Right lobe of liver (tissue), 6 donors: ENCODE measurements around the gene POLA2. TPM values are rescaled to one million over a fixed set of nuclear protein-coding genes. Genes with fewer than 3 reads are reported as not detected.

Experiments
- ATAC-seq, 4 donors: fragments of 200-7000 bp; cut with Tn5 transposase; one replicate each; pipeline ENCODE4 v1.9.1; 2020; ENCODE audit warnings: mild to moderate bottlenecking in 4 of 4, moderate library complexity in 4 of 4
- DNase-seq, 3 donors: peaks; one replicate each; pipeline ENCODE4 v3.0.0-alpha.2; 2020
- H3K27ac ChIP-seq, 3 donors: fragments of 200-600 bp; one replicate each; pipeline ENCODE4 v1.8.0; 2022
- H3K27me3 ChIP-seq, 2 donors: fragments of 200-600 bp; one replicate each; pipeline ENCODE4 v1.8.0; 2022
- H3K36me3 ChIP-seq, 4 donors: fragments of 200-600 bp; sonication (generic) in 1 of 4; one replicate each; pipeline versions ENCODE4 v1.5.1 to v1.8.0; 2017 to 2022; ENCODE audit warnings: control low read depth in 1 of 4
- H3K4me1 ChIP-seq, 4 donors: fragments of 200-600 bp; sonication (generic) in 1 of 4; one replicate each; pipeline versions ENCODE4 v1.5.1 to v1.8.0; 2017 to 2022; ENCODE audit warnings: control low read depth in 1 of 4
- H3K4me3 ChIP-seq, 3 donors: fragments of 200-600 bp; one replicate each; pipeline ENCODE4 v1.8.0; 2022
- H3K9me3 ChIP-seq, 4 donors: fragments of 200-600 bp; sonication (generic) in 1 of 4; one replicate each; pipeline versions ENCODE4 v1.5.1 to v1.8.0; 2017 to 2022; ENCODE audit warnings: control low read depth in 1 of 4
- POLR2A ChIP-seq: fragments of 450-650 bp; IDR thresholded peaks from one replicate; pipeline ENCODE4 v1.6.1; 2017; ENCODE audit warnings: antibody characterized with exemption, mild to moderate bottlenecking
- WGBS: methylation state at CpG from one replicate; pipeline ENCODE4 v1.1.6; 2018; ENCODE audit warnings: low coverage, low lambda C conversion rate; ENCODE audit not compliant: insufficient coverage; ENCODE audit errors: missing lambda C conversion rate; 5-methylcytosine and 5-hydroxymethylcytosine counted together
- intact Hi-C, 2 donors: fragments of 100-400 bp; cut with DNase I; formaldehyde crosslinking; loops; one replicate each; pipeline versions ENCODE4 v1.11.2 to v1.14.1; 2022
- total RNA-seq, 6 experiments: library from RNA; depleted of rRNA in 2 of 6; stranded (reverse); fragments of >200 nt in 2 of 6; fragmentation: NEBNext Ultra II Directional in 3 of 6; extraction: Animal tissue kit (Norgen Biotek cat#: 25700) in 3 of 6; gene quantifications; one replicate each; pipeline versions ENCODE4 v1.1.0 to v1.2.4, GENCODE V29; 2016 to 2023
- TF ChIP-seq, protein P1 (sequence below), 4 donors: fragments of 200-600 bp in 3 of 4; fragments of 450-650 bp in 1 of 4; IDR thresholded peaks; one replicate each; pipeline versions ENCODE4 v1.5.1 to v1.8.0; 2016 to 2022; ENCODE audit warnings: antibody characterized with exemption in 4 of 4, mild to moderate bottlenecking in 2 of 4
- donor health status: DM: no; HTN: yes; CAD: no.
- donor health status: DM: no; HTN: no; CAD: no.
- donor health status: DM: no; HTN: no; CAD: no.
- donor health status: DM: no; HTN: yes; CAD: no.
- donor health status: DM: no; HTN: yes; CAD: no.

POLA2 gene
- total RNA-seq, 6 experiments from 2014 or later: 1.8 to 8.4 (median 3.5) TPM

GRCh38 chr11:65278356-65278755 is 16.6 kb downstream of the POLA2 start:
- DNase-seq (no peak), ATAC-seq (no peak)
- Histone ChIP-seq H3K27ac (no peak overlapping the region), H3K4me1 (peaks cover 0 to 15% (median 7%) of the 10 kb centered on the region in 4 donors), H3K9me3 (no peaks in the 10 kb centered on the region), H3K36me3 (peaks cover 0 to 18% (median under 1%) of the 10 kb centered on the region in 4 donors), H3K4me3 (no peak overlapping the region), H3K27me3 (no peaks in the 10 kb centered on the region)
- TF ChIP-seq, protein P1, sequence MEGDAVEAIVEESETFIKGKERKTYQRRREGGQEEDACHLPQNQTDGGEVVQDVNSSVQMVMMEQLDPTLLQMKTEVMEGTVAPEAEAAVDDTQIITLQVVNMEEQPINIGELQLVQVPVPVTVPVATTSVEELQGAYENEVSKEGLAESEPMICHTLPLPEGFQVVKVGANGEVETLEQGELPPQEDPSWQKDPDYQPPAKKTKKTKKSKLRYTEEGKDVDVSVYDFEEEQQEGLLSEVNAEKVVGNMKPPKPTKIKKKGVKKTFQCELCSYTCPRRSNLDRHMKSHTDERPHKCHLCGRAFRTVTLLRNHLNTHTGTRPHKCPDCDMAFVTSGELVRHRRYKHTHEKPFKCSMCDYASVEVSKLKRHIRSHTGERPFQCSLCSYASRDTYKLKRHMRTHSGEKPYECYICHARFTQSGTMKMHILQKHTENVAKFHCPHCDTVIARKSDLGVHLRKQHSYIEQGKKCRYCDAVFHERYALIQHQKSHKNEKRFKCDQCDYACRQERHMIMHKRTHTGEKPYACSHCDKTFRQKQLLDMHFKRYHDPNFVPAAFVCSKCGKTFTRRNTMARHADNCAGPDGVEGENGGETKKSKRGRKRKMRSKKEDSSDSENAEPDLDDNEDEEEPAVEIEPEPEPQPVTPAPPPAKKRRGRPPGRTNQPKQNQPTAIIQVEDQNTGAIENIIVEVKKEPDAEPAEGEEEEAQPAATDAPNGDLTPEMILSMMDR (IDR thresholded peaks at IDR 0.05): no peak
- no peak for TF ChIP-seq POLR2A
- WGBS: 91% methylated on average over 2 of the region's 2 CpGs
- intact Hi-C loops: loop anchor here in 1 of 2 donors (5.0 kb wide), 1 partner anchor 49 kb away; no protein-coding TSS in a partner anchor

- TF ChIP-seq, protein P1 (IDR thresholded peaks at IDR 0.05): no peak
- TF ChIP-seq POLR2A: no peak
- H3K4me1 ChIP-seq: peaks cover 0 to 15% (median 7%) of the 10 kb centered on the region in 4 donors
- DNase-seq (no peak), ATAC-seq (no peak)
- H3K36me3 ChIP-seq: peaks cover 0 to 18% (median under 1%) of the 10 kb centered on the region in 4 donors
- peak overlapping the region in 1 of 3 donors; percentile 39 for H3K27ac ChIP-seq
- H3K4me3 ChIP-seq: no peak overlapping the region
- no peaks in the 10 kb centered on the region for H3K9me3 ChIP-seq
- 86% methylated on average over 4 of the region's 4 CpGs for WGBS
- no peaks in the 10 kb centered on the region for H3K27me3 ChIP-seq
- intact Hi-C loops: loop anchor here in 1 of 2 donors (5.0 kb wide), 1 partner anchor 48 kb away; no protein-coding TSS in a partner anchor
Observed at GRCh38 chr11:65279279-65279678, 17.5 kb downstream of the POLA2 start.

DNA sequence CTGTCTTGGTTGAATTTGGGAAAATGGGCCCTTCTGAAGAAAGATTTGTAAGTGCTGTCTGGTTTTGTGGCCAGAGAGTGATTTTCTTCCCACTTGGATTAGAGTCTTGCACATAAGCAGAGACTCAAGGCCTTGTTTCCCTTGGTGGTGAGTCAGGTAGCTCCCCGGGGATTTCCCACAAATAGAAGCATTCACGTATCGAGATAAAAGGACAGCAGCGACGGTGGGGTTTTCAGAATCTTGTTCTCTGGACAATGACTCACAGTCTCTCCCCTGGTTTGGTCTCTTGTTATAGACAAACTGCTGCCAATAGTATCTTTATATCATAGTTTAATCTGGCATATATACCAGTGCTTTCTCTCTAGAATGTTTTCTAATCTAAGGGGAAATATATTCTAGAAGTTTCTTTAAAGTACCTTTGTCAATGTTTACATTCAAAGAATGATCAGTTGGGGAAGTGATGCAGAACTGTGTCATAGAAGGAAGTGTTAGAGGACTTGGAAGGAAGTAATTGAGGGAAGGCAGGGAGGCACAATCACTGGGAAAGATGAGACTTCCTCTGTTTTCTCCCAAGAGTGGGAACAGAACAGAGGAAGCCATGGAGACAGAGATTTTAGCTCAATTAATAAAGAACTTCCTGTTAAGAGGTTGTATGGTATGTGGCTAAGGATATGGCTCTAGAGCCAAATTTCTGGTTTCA is 18.1 kb downstream of the POLA2 start:
- Histone ChIP-seq H3K9me3 (no peaks in the 10 kb centered on the region), H3K36me3 (peaks cover 0 to 18% (median under 1%) of the 10 kb centered on the region in 4 donors), H3K27me3 (no peaks in the 10 kb centered on the region), H3K4me3 (no peak overlapping the region), H3K4me1 (peaks cover 0 to 15% (median 7%) of the 10 kb centered on the region in 4 donors), H3K27ac (peak overlapping the region in 1 of 3 donors; percentile 39)
- intact Hi-C loops: loop anchor here in 1 of 2 donors (5.0 kb wide), 1 partner anchor 47 kb away; no protein-coding TSS in a partner anchor
- ATAC-seq: peak in 3 of 4 donors; percentile 26 to 55 (median 30)
- WGBS: 35% methylated on average over 5 of the region's 5 CpGs
- no peak for TF ChIP-seq POLR2A
- TF ChIP-seq, protein P1 (IDR thresholded peaks at IDR 0.05): no peak
- no peak for DNase-seq

DNA sequence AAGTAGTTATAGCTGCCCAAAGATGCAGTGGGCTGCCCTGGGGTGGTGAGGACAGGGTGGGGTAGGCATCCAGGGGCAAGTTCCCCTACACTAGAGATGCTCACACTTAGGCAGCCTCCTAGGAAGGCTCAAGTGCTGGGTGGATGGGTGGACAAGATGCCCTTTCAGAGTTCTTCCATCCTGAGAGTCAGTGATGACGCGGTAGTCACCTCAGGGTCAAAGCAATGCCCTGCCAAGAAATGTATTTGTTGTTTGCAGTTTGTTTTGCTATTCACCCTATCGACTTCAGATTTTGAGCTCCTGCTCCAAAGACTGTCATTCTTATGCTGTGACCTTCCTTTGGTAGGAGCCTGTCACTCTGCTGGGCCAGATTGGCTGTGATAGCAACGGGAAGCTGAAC is 18.9 kb downstream of the POLA2 start:
- no peak overlapping the region for H3K27ac ChIP-seq
- peaks cover 0 to 8% (median 4%) of the 10 kb centered on the region in 4 donors for H3K4me1 ChIP-seq
- DNase-seq (no peak), ATAC-seq (peak in 3 of 4 donors; percentile 22 to 60 (median 24))
- H3K9me3 ChIP-seq: no peaks in the 10 kb centered on the region
- peaks cover 0 to 18% (median under 1%) of the 10 kb centered on the region in 4 donors for H3K36me3 ChIP-seq
- no peak for TF ChIP-seq POLR2A
- TF ChIP-seq, protein P1 (IDR thresholded peaks at IDR 0.05): no peak
- no peak overlapping the region for H3K4me3 ChIP-seq
- WGBS: 54% methylated on average over 2 of the region's 4 CpGs
- H3K27me3 ChIP-seq: no peaks in the 10 kb centered on the region
- intact Hi-C loops: no loop called here
